ENCODE data around the gene DTNB. TPM values are rescaled to one million over a fixed set of nuclear protein-coding genes. Genes with fewer than 3 reads are reported as not detected.
A peak's percentile ranks its signal among the peaks of the same experiment; 100 is the strongest.

The DTNB gene
- polyA plus RNA-seq, 1 experiment = 12.5 TPM

- Histone ChIP-seq H3K27me3 (ENCODE audit: control insufficient read depth, insufficient read depth, low read length) (peaks cover 3% of the 10 kb centered on the region), H3K9me3 (ENCODE audit: control insufficient read depth, insufficient read depth, low read length) (peaks cover 9% of the 10 kb centered on the region), H3K27ac (ENCODE audit: low read depth, low read length) (no peak overlapping the region), H3K4me3 (ENCODE audit: low read depth, low read length) (no peak overlapping the region)
- TF ChIP-seq CTCF (IDR thresholded peaks at IDR 0.05; ENCODE audit: low read depth, low read length) = no peak
- DNase-seq (ENCODE audit: low read depth, low spot score) = no peak
- ChIA-PET CTCF (no interaction called here), POLR2A (no interaction called here)
These were observed 318.1 kb downstream of the DTNB start for GRCh38 chr2:25355270-25355669.

- no peak for TF ChIP-seq CTCF (IDR thresholded peaks at IDR 0.05; ENCODE audit: low read depth, low read length)
These were observed 319.3 kb downstream of the DTNB start for GRCh38 chr2:25354116-25354515.

GRCh38 chr2:25349397-25349796 is 324.0 kb downstream of the DTNB start:
- no peak overlapping the region for H3K4me3 ChIP-seq (ENCODE audit: low read depth, low read length)
- no peak for TF ChIP-seq CTCF (IDR thresholded peaks at IDR 0.05; ENCODE audit: low read depth, low read length)
- H3K27ac ChIP-seq (ENCODE audit: low read depth, low read length) = peak overlapping the region; percentile 55
- CTCF ChIA-PET = interaction anchor here (1.7 to 7.9 kb wide), 2 partner anchors 13 to 350 kb away, joined by 3 to 87 read pairs; no protein-coding TSS in a partner anchor
- H3K9me3 ChIP-seq (ENCODE audit: control insufficient read depth, insufficient read depth, low read length) = no peaks in the 10 kb centered on the region
- DNase-seq (ENCODE audit: low read depth, low spot score) = peak; percentile 37
- POLR2A ChIA-PET = interaction anchor here (0.7 kb wide), 1 partner anchor 13 kb away, joined by 3 read pairs; no protein-coding TSS in a partner anchor
- H3K27me3 ChIP-seq (ENCODE audit: control insufficient read depth, insufficient read depth, low read length) = no peaks in the 10 kb centered on the region

More at GRCh38 chr2:25354116-25354515, 319.3 kb downstream of the DTNB start:
- Histone ChIP-seq H3K27me3 (ENCODE audit: control insufficient read depth, insufficient read depth, low read length) (peaks cover 3% of the 10 kb centered on the region), H3K4me3 (ENCODE audit: low read depth, low read length) (no peak overlapping the region), H3K27ac (ENCODE audit: low read depth, low read length) (no peak overlapping the region), H3K9me3 (ENCODE audit: control insufficient read depth, insufficient read depth, low read length) (peaks cover 9% of the 10 kb centered on the region)
- ChIA-PET CTCF (interaction anchor here (0.7 to 7.9 kb wide), 2 partner anchors 8 to 42 kb away, joined by 7 to 87 read pairs; no protein-coding TSS in a partner anchor), POLR2A (no interaction called here)
- DNase-seq (ENCODE audit: low read depth, low spot score) = no peak

- Histone ChIP-seq H3K4me3 (ENCODE audit: low read depth, low read length) (no peak overlapping the region), H3K9me3 (ENCODE audit: control insufficient read depth, insufficient read depth, low read length) (no peaks in the 10 kb centered on the region), H3K27ac (ENCODE audit: low read depth, low read length) (peak overlapping the region; percentile 32), H3K27me3 (ENCODE audit: control insufficient read depth, insufficient read depth, low read length) (no peaks in the 10 kb centered on the region)
- peak; percentile 16 for DNase-seq (ENCODE audit: low read depth, low spot score)
- no peak for TF ChIP-seq CTCF (IDR thresholded peaks at IDR 0.05; ENCODE audit: low read depth, low read length)
- ChIA-PET CTCF (interaction anchor here (1.2 to 7.9 kb wide), 4 partner anchors 14 to 352 kb away, joined by 3 to 87 read pairs (median 4); no protein-coding TSS in a partner anchor), POLR2A (no interaction called here)
These were observed 325.5 kb downstream of the DTNB start for GRCh38 chr2:25347846-25348245.

GRCh38 chr2:25347205-25347815 is 326.1 kb downstream of the DTNB start:
- Histone ChIP-seq H3K4me3 (ENCODE audit: low read depth, low read length) (no peak overlapping the region), H3K27ac (ENCODE audit: low read depth, low read length) (no peak overlapping the region), H3K27me3 (ENCODE audit: control insufficient read depth, insufficient read depth, low read length) (no peaks in the 10 kb centered on the region), H3K9me3 (ENCODE audit: control insufficient read depth, insufficient read depth, low read length) (no peaks in the 10 kb centered on the region)
- ChIA-PET POLR2A (no interaction called here), CTCF (interaction anchor here (1.3 to 7.9 kb wide), 2 partner anchors 15 to 29 kb away, joined by 4 to 87 read pairs; no protein-coding TSS in a partner anchor)
- TF ChIP-seq CTCF (IDR thresholded peaks at IDR 0.05; ENCODE audit: low read depth, low read length) = no peak
- no peak for DNase-seq (ENCODE audit: low read depth, low spot score)

Data from AG04450 (cell line).